ENCODE results near the gene WDR59. TPM values are rescaled to one million over a fixed set of nuclear protein-coding genes. Genes with fewer than 3 reads are reported as not detected.
"Not testable (repeated sequence)": the region's sequence is repeated elsewhere in the genome, so short reads cannot be mapped to it uniquely, and the experiment has no call there.

The WDR59 gene
- polyA plus RNA-seq, 1 donor = 54.4 TPM

DNA sequence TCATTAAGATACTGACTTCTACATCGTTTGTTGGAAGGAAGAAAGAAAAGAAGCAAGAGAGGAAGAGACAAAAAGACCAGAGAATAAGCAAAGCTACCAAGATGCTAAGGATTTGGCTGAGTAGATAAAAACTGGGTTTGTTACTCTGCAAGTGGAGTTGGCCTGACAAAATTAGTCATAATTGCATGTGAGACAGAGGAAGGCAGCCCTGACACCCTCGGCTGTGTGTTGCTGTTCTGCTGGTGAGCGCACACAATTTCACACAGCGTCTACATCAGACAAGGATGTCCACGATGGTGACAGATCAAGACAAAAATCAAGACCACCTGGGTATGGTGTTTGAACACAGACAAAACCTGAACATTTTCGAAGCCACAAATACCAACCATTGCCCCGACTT, 134.9 kb downstream of the WDR59 start:
- DNase-seq (ENCODE audit: low read depth) = no peak

DNA sequence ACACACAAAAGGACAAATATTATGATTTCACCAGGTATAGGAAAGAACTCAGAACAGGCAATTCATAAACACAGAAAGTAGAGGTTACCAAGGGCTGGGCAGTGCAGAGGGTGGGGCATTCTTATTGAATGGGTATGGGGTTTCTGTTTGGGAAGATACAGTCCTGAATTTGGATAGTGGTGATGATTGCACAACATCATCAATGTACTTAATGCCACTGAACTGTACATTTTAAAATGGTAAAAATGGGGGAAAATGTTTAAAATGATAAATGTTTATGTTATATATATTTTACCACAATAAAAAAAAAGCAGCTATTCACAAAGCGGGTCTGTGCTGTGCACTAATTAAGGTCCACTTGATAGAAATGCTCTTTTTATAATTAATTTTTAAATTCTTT, 137.7 kb downstream of the WDR59 start:
- no peak for DNase-seq (ENCODE audit: low read depth)

DNA sequence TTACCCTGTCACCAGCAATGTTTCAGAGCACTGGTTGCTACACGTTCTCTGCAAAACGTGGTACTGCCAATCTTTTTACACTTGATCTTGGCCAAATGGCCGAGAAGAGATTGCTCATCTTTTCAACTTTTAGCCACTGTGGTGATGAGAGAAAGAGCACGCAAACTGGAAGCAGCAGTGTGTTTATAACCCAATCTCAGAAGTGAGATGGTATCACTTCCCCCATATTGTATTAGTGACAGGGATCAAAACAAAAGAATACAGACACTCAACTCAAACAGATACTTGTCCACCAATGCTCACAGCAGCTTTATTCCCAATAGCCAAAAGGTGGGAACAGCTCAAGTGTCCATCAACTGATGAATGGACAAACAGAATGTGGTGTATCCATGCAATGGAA, 138.2 kb downstream of the WDR59 start:
- no peak for DNase-seq (ENCODE audit: low read depth)

DNA sequence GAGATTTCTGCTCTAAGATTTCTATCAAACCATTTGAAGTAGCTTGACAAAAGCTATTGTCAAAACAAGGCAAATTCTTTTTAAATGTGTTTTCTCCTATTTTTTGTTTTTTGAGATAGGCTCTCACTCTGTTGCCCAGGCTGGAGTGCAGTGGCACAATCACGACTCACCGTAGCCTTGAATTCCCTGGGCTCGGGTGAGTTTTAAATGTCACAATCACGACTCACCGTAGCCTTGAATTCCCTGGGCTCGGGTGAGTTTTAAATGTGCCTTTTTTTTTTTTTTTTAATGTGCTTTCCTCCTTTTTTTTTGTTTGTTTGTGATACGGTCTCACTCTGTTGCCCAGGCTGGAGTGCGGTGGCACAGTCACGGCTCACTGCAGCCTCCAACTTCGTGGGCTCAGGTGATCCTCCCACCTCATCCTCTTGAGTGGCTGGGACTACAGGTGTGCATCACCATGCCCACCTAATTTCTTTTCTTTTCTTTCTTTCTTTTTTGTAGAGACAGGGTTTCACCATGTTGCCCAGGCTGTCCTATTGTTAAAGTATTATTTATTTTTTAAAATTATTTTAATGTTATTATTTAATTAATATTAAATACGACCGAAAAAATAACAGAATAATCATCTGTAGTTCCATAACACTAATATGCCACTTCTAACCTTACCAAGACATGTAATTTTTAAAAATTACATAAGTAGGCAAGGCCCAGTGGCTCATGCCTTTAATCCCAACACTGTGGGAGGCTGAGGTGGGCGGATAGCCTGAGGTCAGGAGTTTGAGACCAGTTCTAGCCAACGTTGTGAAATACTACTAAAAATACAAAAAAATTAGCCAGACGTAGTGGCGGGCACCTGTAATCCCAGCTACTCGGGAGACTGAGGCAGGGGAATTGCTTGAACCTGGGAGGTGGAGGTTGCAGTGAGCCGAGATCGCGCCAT, 140.6 kb downstream of the WDR59 start:
- no peak for DNase-seq (ENCODE audit: low read depth)

DNA sequence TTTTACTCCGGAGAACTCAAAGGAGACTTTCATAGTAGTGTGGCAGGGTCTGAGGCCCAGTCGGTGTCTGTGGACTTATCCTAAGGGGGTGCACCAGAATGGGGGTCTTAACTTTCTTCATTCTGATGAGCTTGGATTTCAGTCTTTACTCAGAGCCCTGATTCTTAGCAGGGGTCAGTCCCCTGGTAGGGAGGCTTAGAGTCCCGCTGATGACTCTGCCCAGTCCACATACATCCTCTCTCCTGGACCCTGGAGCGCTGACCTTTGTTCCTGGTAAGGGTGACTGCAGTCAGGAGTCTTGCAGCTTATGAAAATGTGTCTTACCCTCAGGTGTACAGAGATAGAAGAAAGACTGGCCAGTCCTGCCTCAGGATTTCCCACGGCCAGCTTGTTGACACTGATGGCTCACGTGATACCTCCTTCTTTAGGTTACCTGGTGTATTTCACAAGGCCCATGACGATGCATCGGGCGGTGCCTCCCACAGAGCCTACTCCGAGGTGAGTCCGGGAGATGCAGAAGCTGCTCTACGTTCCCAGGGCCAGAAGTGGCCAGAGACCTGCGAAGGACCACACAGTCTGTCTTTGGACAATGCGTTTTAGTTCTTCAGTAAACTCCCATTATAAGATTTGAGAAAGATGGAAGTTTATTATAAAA, 141.4 kb downstream of the WDR59 start:
- not testable (repeated sequence) for DNase-seq (ENCODE audit: low read depth)

DNA sequence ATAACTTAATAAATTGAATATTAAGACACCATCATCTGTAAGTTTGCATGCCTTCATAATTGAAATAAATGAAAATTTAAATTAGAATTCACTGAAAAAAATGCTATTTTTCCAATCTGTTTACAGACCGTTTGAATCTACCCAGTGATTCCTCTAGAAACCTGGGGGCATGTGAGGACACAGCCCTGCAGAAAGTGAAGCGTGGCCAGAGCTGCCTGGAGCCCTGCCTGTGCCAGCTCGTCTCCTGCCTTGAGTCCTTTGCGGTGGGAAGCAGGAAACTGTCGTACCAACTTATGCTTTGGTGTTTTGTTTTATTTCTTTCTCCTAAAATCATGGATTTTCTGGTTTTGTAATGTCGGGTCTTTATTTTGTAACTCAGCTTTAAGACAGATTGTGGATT, 142.5 kb downstream of the WDR59 start:
- no peak for DNase-seq (ENCODE audit: low read depth)

DNA sequence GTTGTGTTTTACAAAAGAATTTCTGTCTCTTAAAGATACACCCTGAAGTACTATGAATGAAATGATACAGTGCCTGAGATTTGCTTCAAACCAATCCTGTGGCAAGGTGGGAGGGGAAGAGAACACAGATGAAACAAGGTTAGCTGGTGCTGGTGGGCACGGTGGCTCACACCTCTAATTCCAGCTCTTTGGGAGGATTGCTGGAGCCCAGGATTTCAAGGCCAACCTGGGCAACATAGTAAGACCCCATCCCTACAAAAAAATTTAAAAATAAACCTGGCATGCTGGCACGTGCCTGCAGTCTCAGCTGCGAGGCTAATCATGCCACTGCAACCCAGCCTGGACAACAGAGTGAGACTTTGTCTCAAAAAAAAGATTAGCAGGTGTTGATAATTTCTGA, 143.0 kb downstream of the WDR59 start:
- DNase-seq (ENCODE audit: low read depth) = no peak

DNA sequence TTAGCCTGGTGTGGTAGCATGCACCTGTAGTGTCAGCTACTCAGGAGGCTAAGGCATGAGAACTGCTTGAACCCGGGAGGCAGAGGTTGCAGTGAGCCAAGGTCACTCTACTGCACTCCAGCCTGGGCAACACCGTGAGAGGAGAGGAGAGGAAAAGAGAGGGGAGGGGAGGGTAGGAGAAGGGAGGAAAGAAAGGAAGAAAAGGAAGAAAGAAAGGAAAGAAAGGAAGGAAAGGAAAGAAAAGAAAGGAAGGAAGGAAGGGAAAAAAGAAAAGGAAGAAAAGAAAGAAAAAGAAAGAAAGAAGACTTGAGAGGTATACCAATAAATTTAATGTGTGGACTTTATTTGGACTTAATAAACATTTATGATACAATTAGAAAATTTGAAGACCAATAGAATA, 143.5 kb downstream of the WDR59 start:
- DNase-seq (ENCODE audit: low read depth) = no peak

DNA sequence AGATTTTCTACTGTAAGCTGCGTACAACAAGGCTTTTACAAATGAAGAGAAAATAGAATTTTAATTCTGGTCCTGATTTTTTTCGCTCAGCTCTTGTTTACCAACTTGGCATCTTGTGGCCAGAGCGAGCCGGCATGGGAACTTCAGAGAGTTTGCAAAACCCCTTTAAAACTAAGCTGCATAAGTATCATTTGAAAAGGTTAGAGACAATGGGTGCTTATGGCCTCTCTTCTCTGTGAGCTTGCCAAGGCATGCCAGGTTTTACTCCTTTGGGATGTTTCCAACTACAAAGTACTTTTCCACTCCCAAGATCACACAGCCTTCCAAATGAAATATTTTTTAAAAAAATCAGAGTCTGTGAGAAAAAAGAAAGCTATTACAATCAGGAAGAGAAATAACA, 147.9 kb downstream of the WDR59 start:
- DNase-seq (ENCODE audit: low read depth) = no peak

DNA sequence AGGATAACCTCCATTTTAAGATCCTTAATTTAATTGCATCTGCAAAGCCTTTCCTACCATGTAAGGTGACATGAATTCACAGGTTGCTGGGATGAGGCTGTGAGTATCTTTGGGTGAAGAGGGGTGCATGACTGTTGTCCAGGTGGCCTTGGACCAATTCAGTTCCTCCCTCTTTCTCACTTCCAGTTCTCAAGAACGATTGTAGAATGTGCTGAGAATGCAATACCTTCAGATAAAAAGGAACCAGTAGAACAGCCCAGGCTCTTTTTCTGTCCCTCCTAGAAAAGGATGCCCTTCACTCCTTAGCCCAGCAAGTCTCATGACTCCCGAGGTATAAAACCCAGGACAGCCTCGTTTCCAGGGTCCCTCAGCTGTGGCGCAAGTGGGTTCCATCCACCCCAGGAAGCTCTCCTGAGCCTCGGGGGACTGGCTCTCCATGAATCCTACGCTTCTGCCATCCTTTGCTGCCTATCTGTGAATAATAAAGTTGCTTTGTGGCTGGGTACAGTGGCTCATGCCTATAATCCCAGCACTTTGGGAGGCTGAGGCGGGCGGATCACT, 148.7 kb downstream of the WDR59 start:
- no peak for DNase-seq (ENCODE audit: low read depth)

DNA sequence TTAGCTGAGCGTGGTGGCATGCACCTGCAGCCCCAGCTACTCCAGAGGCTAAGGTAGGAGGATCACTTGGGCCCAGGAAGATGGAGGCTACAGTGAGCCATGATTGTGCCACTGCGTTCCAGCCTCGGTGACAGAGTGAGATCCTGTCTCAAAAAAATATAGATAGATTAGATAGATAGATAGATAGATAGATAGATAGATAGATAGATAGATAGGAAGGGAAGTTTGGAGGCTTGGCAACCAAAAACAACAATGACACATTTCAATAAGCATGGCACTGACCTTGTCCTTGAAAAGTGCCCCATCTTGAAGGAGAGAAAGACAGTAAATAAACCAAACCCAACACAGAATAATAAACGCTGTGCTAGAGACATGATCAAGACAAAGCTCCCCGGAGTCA, 152.7 kb downstream of the WDR59 start:
- DNase-seq (ENCODE audit: low read depth) = no peak

DNA sequence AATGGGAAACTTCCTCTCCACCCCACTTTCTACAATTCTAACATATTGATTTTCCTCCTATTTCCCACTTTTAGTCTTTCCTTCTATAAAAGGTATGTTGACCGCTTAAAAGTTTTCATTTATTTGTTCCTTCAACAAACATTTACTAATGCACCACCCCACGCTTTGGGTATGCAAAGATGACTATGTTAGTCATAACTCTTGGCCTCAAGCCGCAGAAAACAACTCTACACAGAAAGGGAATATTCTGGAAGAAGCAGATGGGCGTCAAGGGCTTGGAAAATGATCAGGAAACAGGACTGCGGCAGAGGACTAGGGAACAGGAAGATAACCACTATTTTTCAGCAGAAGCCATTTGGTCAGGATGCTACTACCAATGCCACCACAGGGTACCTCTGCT, 153.5 kb downstream of the WDR59 start:
- no peak for DNase-seq (ENCODE audit: low read depth)

DNA sequence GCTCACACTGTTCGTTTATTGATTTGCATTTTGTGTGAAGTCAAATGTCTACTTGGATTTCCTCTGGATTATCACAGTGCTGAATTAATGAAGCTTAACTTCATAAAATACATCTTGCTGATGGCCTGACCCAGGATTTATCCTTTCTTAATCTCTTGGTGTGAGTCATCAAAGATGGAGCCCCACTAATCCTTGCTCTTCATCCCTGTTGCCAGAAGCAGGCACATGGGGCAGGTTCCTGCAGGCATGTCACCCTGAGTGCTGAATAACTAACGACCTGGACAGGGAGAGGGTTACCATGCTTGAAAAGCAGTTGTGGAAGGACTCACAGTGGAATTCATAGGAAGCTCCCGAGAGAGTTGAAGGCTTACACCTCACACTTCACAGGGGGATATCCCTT, 154.3 kb downstream of the WDR59 start:
- no peak for DNase-seq (ENCODE audit: low read depth)

DNA sequence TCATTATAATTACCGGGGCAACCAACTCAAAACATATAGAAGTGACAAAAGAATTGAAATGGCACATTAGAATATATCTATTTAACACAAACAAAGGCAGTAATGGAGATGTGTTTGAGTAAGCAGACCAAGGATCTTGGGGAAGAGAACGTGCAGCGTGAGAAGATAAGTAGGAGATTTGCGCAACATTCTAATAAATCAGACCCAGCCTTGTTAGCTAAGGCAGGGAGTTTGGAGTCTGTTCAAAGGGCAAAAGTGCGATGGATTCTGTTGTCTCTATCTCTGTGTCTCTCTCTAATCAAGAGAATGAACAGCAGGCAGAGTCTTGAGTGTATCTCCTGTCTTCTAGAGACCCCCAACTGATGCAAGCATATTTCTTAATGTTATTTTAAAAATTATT, 155.3 kb downstream of the WDR59 start:
- DNase-seq (ENCODE audit: low read depth) = no peak

DNA sequence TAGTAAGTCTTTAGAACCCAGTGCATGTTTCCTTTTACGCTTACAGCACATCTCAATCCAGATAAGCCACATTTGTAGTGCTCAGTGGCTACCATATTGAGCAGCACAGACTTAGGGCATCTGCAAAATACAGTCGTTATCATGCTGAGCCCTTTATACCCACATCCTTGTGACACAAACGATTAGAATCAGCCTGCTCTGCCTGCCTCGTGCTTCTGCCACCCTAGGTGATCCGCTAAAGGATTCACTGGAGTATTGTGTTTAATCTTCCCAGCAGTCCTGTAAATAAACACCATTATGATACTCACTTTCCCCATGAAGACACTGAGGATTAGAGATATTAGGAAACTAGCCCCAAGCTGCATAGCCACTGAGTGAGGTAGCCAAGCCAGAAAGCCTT, 159.0 kb downstream of the WDR59 start:
- no peak for DNase-seq (ENCODE audit: low read depth)

DNA sequence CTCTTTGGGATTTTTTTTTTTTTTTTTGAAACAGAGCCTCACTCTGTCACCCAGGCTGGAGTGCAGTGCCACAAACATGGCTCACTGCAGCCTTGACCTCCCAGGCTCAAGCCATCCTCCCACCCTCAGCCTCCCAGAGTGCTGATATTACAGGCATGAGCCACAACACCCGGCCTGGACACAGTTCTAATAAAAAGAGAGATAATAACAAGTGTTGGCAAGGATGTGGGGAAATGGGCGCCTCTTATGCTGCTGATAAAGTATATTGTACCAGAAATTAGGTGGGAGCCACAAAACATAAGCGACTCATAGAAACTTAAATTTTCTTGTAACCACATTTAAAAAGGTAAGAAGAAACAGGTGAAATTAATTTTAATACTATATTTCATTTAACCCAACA, 159.9 kb downstream of the WDR59 start:
- no peak for DNase-seq (ENCODE audit: low read depth)

Other genes with a start within 250 kb of the WDR59 start
- 0.09 TPM for gene FA2H, start 210.3 kb downstream of the WDR59 start, polyA plus RNA-seq (ENCODE audit: insufficient read length)
- gene ZNRF1, start 13.9 kb upstream of the WDR59 start, polyA plus RNA-seq (ENCODE audit: insufficient read length) = 40.5 TPM
- 3.0 TPM for gene LDHD, start 131.7 kb upstream of the WDR59 start, polyA plus RNA-seq (ENCODE audit: insufficient read length)
- 14.0 TPM for gene ZFP1, start 163.4 kb upstream of the WDR59 start, polyA plus RNA-seq (ENCODE audit: insufficient read length)
- gene CTRB2, start 222.0 kb upstream of the WDR59 start, polyA plus RNA-seq (ENCODE audit: insufficient read length) = not detected
- 0.30 TPM for gene CTRB1, start 233.9 kb upstream of the WDR59 start, polyA plus RNA-seq (ENCODE audit: insufficient read length)